SK-N-SH (cell line): ENCODE measurements around the gene CYP2W1. TPM values are rescaled to one million over a fixed set of nuclear protein-coding genes. Genes with fewer than 3 reads are reported as not detected.

Experiments
- CTCF ChIA-PET: fragments of 300-600, 350-600 bp; formaldehyde crosslinking; extraction: SDS; loops from one replicate; lab custom pipeline; 2021; lab: Yijun Ruan, JAX
- POLR2A ChIA-PET: fragments of 350-600 bp; sonication (Branson Sonifier 250); formaldehyde crosslinking; extraction: SDS; loops from one replicate; lab custom pipeline; 2020; ENCODE audit warnings: antibody characterized with exemption, inconsistent platforms; lab: Yijun Ruan, JAX
- DNase-seq: peaks from one replicate; pipeline ENCODE4 v3.0.0; 2012
- H2AFZ ChIP-seq: fragments of 200-600 bp; sonication (generic); 2 replicates; pipeline ENCODE4 v1.8.1; 2016; ENCODE audit warnings: antibody characterized with exemption, mild to moderate bottlenecking, low read depth
- H3F3A ChIP-seq: fragments of 200-600 bp; sonication (generic); replicated peaks from 2 replicates; pipeline ENCODE3; 2016; ENCODE audit warnings: antibody characterized with exemption, mild to moderate bottlenecking; ENCODE audit not compliant: insufficient read depth
- H3K27ac ChIP-seq, 2 experiments: fragments of 200-500 bp in 1 of 2; fragments of 200-600 bp in 1 of 2; sonication (Bioruptor generic) in 1 of 2; sonication (generic), shearing (Covaris generic) in 1 of 2; 2 replicates each; pipeline versions ENCODE4 v1.5.1 to v1.6.1; 2014 to 2016; ENCODE audit warnings: low read depth in 2 of 2, inconsistent platforms in 1 of 2, low read length in 1 of 2, mild to moderate bottlenecking in 1 of 2, mixed read lengths in 1 of 2
- H3K27me3 ChIP-seq: fragments of 200-600 bp; sonication (generic), shearing (Covaris generic); 2 replicates; pipeline ENCODE4 v1.6.1; 2016; ENCODE audit warnings: mixed run types; ENCODE audit not compliant: insufficient read depth
- H3K36me3 ChIP-seq, 2 experiments: fragments of 200-500 bp in 1 of 2; fragments of 200-600 bp in 1 of 2; sonication (Bioruptor generic) in 1 of 2; sonication (generic) in 1 of 2; replicated peaks in 1 of 2; 2 replicates each; pipeline versions ENCODE3 to v1.5.1; 2014 to 2016; ENCODE audit warnings: low read length in 1 of 2, mild to moderate bottlenecking in 1 of 2; ENCODE audit not compliant: insufficient read depth in 2 of 2, control insufficient read depth in 1 of 2
- H3K4me1 ChIP-seq, 2 experiments: fragments of 200-500 bp in 1 of 2; fragments of 200-600 bp in 1 of 2; sonication (Bioruptor generic) in 1 of 2; sonication (generic), shearing (Covaris generic) in 1 of 2; 2 replicates each; pipeline versions ENCODE4 v1.5.1 to v1.6.1; 2014 to 2016; ENCODE audit warnings: low read depth in 1 of 2, low read length in 1 of 2, mixed run types in 1 of 2; ENCODE audit not compliant: insufficient read depth in 2 of 2, control insufficient read depth in 1 of 2
- H3K4me2 ChIP-seq: fragments of 200-600 bp; sonication (generic), shearing (Covaris generic); 2 replicates; pipeline ENCODE4 v1.6.1; 2017; ENCODE audit warnings: mixed run types
- H3K4me3 ChIP-seq, 2 experiments: fragments of 200-500 bp in 1 of 2; fragments of 200-600 bp in 1 of 2; sonication (Bioruptor generic) in 1 of 2; sonication (generic), shearing (Covaris generic) in 1 of 2; 2 replicates each; pipeline versions ENCODE4 v1.5.1 to v1.8.1; 2014 to 2016; ENCODE audit warnings: low read depth in 2 of 2, inconsistent platforms in 1 of 2, low read length in 1 of 2, mild to moderate bottlenecking in 1 of 2, mixed read lengths in 1 of 2, moderate library complexity in 1 of 2
- H3K79me2 ChIP-seq: fragments of 200-600 bp; sonication (generic); 2 replicates; pipeline ENCODE4 v1.8.1; 2017; ENCODE audit warnings: mild to moderate bottlenecking; ENCODE audit not compliant: insufficient read depth
- H3K9ac ChIP-seq: fragments of 200-600 bp; sonication (generic); 2 replicates; pipeline ENCODE4 v1.6.1; 2017; ENCODE audit warnings: mixed run types
- H3K9me2 ChIP-seq: fragments of 200-600 bp; sonication (generic); 2 replicates; pipeline ENCODE4 v1.6.1; 2017; ENCODE audit warnings: mixed run types
- H3K9me3 ChIP-seq: fragments of 200-600 bp; sonication (generic); 2 replicates; pipeline ENCODE4 v1.6.1; 2017; ENCODE audit warnings: mixed run types, mild to moderate bottlenecking, moderate library complexity
- H4K20me1 ChIP-seq: fragments of 200-600 bp; sonication (generic); 2 replicates; pipeline ENCODE4 v1.6.1; 2017; ENCODE audit warnings: mild to moderate bottlenecking, mixed run types; ENCODE audit not compliant: insufficient read depth
- EZH2phosphoT487 ChIP-seq: fragments of 200-600 bp; sonication (generic); IDR thresholded peaks from 2 replicates; pipeline ENCODE4 v1.6.1; 2017; ENCODE audit warnings: low read depth, mixed run types, mild to moderate bottlenecking, antibody characterized with exemption, moderate library complexity, borderline replicate concordance
- GABPA ChIP-seq: IDR thresholded peaks from 2 replicates; pipeline ENCODE4 v1.4.0; 2012; ENCODE audit warnings: low read depth, mild to moderate bottlenecking
- MEF2A ChIP-seq: IDR thresholded peaks from 2 replicates; pipeline ENCODE4 v1.4.0; 2012; ENCODE audit warnings: low read depth, borderline replicate concordance
- MXI1 ChIP-seq: IDR thresholded peaks from 2 replicates; pipeline ENCODE4 v1.6.1; 2012; ENCODE audit warnings: mild to moderate bottlenecking, low read depth, low read length, improper control_type of control experiment
- NRF1 ChIP-seq: IDR thresholded peaks from 2 replicates; pipeline ENCODE4 v1.6.1; 2012; ENCODE audit warnings: low read depth, mild to moderate bottlenecking, low read length
- POLR2AphosphoS5 ChIP-seq: IDR thresholded peaks from 2 replicates; pipeline ENCODE4 v1.6.1; 2012; ENCODE audit warnings: low read depth, low read length
- RXRA ChIP-seq: IDR thresholded peaks from 2 replicates; pipeline ENCODE4 v1.4.0; 2012; ENCODE audit warnings: low read depth, mild to moderate bottlenecking, borderline replicate concordance
- WGBS: methylation state at CpG from one replicate; pipeline ENCODE4 v1.1.6; 2017; ENCODE audit warnings: low lambda C conversion rate; 5-methylcytosine and 5-hydroxymethylcytosine counted together
- polyA plus RNA-seq, 3 experiments: library from polyadenylated mRNA; depleted of rRNA; stranded (reverse); fragments of >200 nt; gene quantifications; 2 replicates each; pipeline ENCODE4 v1.2.3, GENCODE V29; 2012
- TF ChIP-seq, protein P1 (sequence below): IDR thresholded peaks from 2 replicates; pipeline ENCODE4 v1.4.0; 2012; ENCODE audit warnings: low read depth, borderline replicate concordance
- TF ChIP-seq, protein P2 (sequence below): IDR thresholded peaks from 2 replicates; pipeline ENCODE4 v1.6.1; 2012; ENCODE audit warnings: mild to moderate bottlenecking, low read depth, low read length, moderate library complexity
- TF ChIP-seq, protein P3 (sequence below): IDR thresholded peaks from 2 replicates; pipeline ENCODE4; 2012
- TF ChIP-seq, protein P4 (sequence below): fragments of 200-600 bp; sonication (generic); IDR thresholded peaks from 2 replicates; pipeline ENCODE4 v1.6.1; 2017; ENCODE audit warnings: antibody characterized with exemption, mild to moderate bottlenecking, moderate library complexity

The CYP2W1 gene
- polyA plus RNA-seq, 1 of the 3 experiments (the other 2 are of a cell fraction), result 0.10 TPM

DNA sequence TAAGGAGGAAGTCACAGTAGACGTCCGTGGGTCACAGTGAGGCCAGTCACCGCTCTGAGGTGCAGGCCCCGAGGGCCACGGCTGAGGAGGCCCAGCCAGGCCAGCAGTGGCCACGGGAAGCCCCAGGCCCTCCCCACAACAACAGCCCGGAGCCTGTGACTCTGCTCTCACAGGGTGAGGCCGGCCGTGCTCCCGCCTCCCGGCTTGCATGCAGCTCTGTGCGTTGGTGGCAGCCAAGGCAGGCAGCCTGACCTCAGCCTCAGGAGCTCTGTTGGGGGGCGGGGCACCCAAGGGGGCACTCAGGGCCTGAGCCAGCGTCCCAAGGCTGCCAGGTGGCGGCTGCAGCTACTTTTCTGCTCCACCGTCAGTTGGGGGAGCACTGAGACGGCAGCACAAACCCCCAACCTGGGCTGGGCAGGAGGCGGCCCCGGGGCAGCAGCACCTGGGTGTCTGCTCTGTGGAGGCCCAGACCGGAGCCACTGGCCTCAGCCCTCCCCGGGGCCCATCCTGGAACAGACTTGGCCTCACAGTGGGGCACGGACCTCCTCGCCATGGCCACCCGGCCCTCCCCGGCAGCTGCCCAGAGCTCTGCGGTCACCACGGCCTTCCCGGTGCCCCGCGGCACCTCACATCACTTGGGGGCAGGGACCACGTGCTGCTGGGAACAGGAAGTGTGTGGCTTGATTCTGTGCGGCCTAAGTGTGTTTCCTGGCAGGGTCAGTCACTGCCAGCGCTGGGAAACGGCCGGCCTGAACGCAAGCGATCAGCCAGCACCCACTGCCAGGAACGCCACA lies 13.3 kb downstream of the CYP2W1 start:
- DNase-seq, result no peak
- H4K20me1 ChIP-seq, result peaks cover 4% of the 10 kb centered on the region; the same call in 1 of the 2 replicates
- ChIA-PET CTCF (interaction anchor here (1.1 to 11.2 kb wide), 5 partner anchors 17 to 180 kb away, joined by 3 to 756 read pairs (median 114); partner anchors contain the start of genes GPER1 and GPR146), POLR2A (no interaction called here)
- H3K79me2 ChIP-seq, result no peaks in the 10 kb centered on the region
- peaks cover 3 to 7% of the 10 kb centered on the region in 2 experiments; a peak in 2 of 4 replicates for H3K4me1 ChIP-seq
- no peak overlapping the region for H3K9ac ChIP-seq
- H3K4me2 ChIP-seq, result no peak overlapping the region
- H3K27me3 ChIP-seq, result no peaks in the 10 kb centered on the region
- H2AFZ ChIP-seq, result no peak overlapping the region
- 89% methylated on average over 28 of the region's 38 CpGs for WGBS
- H3K36me3 ChIP-seq, result peaks cover 4 to 44% of the 10 kb centered on the region in 2 experiments
- no peaks in the 10 kb centered on the region for H3K9me2 ChIP-seq
- H3K9me3 ChIP-seq, result no peaks in the 10 kb centered on the region
- H3K4me3 ChIP-seq, result no peak overlapping the region
- H3F3A ChIP-seq, result peaks cover 10% of the 10 kb centered on the region
- H3K27ac ChIP-seq, result no peak overlapping the region
- TF ChIP-seq MXI1, result no peak
- TF ChIP-seq EZH2phosphoT487, result no peak
- no peak for TF ChIP-seq RXRA
- TF ChIP-seq, protein P1, sequence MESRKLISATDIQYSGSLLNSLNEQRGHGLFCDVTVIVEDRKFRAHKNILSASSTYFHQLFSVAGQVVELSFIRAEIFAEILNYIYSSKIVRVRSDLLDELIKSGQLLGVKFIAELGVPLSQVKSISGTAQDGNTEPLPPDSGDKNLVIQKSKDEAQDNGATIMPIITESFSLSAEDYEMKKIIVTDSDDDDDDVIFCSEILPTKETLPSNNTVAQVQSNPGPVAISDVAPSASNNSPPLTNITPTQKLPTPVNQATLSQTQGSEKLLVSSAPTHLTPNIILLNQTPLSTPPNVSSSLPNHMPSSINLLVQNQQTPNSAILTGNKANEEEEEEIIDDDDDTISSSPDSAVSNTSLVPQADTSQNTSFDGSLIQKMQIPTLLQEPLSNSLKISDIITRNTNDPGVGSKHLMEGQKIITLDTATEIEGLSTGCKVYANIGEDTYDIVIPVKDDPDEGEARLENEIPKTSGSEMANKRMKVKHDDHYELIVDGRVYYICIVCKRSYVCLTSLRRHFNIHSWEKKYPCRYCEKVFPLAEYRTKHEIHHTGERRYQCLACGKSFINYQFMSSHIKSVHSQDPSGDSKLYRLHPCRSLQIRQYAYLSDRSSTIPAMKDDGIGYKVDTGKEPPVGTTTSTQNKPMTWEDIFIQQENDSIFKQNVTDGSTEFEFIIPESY, result no peak
- TF ChIP-seq, protein P2, sequence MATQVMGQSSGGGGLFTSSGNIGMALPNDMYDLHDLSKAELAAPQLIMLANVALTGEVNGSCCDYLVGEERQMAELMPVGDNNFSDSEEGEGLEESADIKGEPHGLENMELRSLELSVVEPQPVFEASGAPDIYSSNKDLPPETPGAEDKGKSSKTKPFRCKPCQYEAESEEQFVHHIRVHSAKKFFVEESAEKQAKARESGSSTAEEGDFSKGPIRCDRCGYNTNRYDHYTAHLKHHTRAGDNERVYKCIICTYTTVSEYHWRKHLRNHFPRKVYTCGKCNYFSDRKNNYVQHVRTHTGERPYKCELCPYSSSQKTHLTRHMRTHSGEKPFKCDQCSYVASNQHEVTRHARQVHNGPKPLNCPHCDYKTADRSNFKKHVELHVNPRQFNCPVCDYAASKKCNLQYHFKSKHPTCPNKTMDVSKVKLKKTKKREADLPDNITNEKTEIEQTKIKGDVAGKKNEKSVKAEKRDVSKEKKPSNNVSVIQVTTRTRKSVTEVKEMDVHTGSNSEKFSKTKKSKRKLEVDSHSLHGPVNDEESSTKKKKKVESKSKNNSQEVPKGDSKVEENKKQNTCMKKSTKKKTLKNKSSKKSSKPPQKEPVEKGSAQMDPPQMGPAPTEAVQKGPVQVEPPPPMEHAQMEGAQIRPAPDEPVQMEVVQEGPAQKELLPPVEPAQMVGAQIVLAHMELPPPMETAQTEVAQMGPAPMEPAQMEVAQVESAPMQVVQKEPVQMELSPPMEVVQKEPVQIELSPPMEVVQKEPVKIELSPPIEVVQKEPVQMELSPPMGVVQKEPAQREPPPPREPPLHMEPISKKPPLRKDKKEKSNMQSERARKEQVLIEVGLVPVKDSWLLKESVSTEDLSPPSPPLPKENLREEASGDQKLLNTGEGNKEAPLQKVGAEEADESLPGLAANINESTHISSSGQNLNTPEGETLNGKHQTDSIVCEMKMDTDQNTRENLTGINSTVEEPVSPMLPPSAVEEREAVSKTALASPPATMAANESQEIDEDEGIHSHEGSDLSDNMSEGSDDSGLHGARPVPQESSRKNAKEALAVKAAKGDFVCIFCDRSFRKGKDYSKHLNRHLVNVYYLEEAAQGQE, result no peak
- no peak for TF ChIP-seq MEF2A
- TF ChIP-seq, protein P3, sequence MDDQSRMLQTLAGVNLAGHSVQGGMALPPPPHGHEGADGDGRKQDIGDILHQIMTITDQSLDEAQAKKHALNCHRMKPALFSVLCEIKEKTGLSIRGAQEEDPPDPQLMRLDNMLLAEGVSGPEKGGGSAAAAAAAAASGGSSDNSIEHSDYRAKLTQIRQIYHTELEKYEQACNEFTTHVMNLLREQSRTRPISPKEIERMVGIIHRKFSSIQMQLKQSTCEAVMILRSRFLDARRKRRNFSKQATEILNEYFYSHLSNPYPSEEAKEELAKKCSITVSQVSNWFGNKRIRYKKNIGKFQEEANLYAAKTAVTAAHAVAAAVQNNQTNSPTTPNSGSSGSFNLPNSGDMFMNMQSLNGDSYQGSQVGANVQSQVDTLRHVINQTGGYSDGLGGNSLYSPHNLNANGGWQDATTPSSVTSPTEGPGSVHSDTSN, result no peak
- no peak for TF ChIP-seq GABPA
- no peak for TF ChIP-seq POLR2AphosphoS5
- TF ChIP-seq NRF1, result no peak
- TF ChIP-seq, protein P4, sequence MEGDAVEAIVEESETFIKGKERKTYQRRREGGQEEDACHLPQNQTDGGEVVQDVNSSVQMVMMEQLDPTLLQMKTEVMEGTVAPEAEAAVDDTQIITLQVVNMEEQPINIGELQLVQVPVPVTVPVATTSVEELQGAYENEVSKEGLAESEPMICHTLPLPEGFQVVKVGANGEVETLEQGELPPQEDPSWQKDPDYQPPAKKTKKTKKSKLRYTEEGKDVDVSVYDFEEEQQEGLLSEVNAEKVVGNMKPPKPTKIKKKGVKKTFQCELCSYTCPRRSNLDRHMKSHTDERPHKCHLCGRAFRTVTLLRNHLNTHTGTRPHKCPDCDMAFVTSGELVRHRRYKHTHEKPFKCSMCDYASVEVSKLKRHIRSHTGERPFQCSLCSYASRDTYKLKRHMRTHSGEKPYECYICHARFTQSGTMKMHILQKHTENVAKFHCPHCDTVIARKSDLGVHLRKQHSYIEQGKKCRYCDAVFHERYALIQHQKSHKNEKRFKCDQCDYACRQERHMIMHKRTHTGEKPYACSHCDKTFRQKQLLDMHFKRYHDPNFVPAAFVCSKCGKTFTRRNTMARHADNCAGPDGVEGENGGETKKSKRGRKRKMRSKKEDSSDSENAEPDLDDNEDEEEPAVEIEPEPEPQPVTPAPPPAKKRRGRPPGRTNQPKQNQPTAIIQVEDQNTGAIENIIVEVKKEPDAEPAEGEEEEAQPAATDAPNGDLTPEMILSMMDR, result no peak
